HepG2 (cell line): ENCODE results near the gene NFKBIA. TPM values are rescaled to one million over a fixed set of nuclear protein-coding genes. Genes with fewer than 3 reads are reported as not detected.

Experiments used
- ARNT ChIP-seq: fragments of 450-650 bp; IDR thresholded peaks from 2 replicates; pipeline ENCODE4 v1.6.1; 2017
- KDM6A ChIP-seq: IDR thresholded peaks from 2 replicates; pipeline ENCODE4 v1.6.1; 2016; ENCODE audit warnings: low read depth
- MTF1 ChIP-seq: sonication (generic); formaldehyde crosslinking; IDR thresholded peaks from 2 replicates; pipeline ENCODE4 v1.5.0; 2020; ENCODE audit warnings: missing genetic modification reagents
- NFE2 ChIP-seq: sonication (generic); formaldehyde crosslinking; IDR thresholded peaks from 2 replicates; pipeline ENCODE4 v1.4.0; 2020; ENCODE audit warnings: missing genetic modification reagents
- PITX1 ChIP-seq: sonication (generic); formaldehyde crosslinking; IDR thresholded peaks from 2 replicates; pipeline ENCODE4 v1.5.1; 2020; ENCODE audit warnings: mild to moderate bottlenecking, missing genetic modification reagents
- RNF2 ChIP-seq: fragments of 450-650 bp; conservative IDR thresholded peaks from 2 replicates; pipeline ENCODE4 v1.6.1; 2016; ENCODE audit warnings: low read depth
- ZNF256 ChIP-seq: sonication (generic); formaldehyde crosslinking; conservative IDR thresholded peaks from 2 replicates; pipeline ENCODE4 v1.4.0; 2020; ENCODE audit warnings: missing genetic modification reagents
- ZNF605 ChIP-seq: sonication (generic); formaldehyde crosslinking; IDR thresholded peaks from 2 replicates; pipeline ENCODE4 v1.8.0; 2022; ENCODE audit warnings: mild to moderate bottlenecking, missing genetic modification reagents
- ZNF883 ChIP-seq: sonication (generic); formaldehyde crosslinking; IDR thresholded peaks from 2 replicates; pipeline ENCODE4 v1.5.1; 2020; ENCODE audit warnings: mild to moderate bottlenecking, missing genetic modification reagents; ENCODE audit errors: not compliant biosample characterization
- polyA plus RNA-seq, 8 experiments: library from polyadenylated mRNA; depleted of rRNA in 3 of 8; stranded (reverse) in 7 of 8; unstranded in 1 of 8; fragments of >200 nt; fragmentation: Illumina TruSeq in 4 of 8; extraction: Trizol in 4 of 8; gene quantifications; 2 replicates each; pipeline versions ENCODE4 v1.2.1 to v1.2.3, GENCODE V29; 2011 to 2016; ENCODE audit warnings: low read depth in 4 of 8, missing spikeins in 1 of 8, mixed read lengths in 1 of 8; ENCODE audit not compliant: insufficient read depth in 1 of 8
- total RNA-seq, 5 experiments: library from RNA; depleted of rRNA; stranded (reverse); fragments of >200 nt; fragmentation: Illumina TruSeq; extraction: Trizol; gene quantifications; 2 replicates each; pipeline ENCODE4 v1.2.3, GENCODE V29; 2016; ENCODE audit warnings: low read depth in 1 of 5
- TF ChIP-seq, protein P1 (sequence below): sonication (generic); formaldehyde crosslinking; IDR thresholded peaks from 2 replicates; pipeline ENCODE4 v1.5.0; 2020; ENCODE audit warnings: missing genetic modification reagents
- TF ChIP-seq, protein P2 (sequence below): IDR thresholded peaks from 2 replicates; pipeline ENCODE4 v1.6.1; 2016; ENCODE audit warnings: mild to moderate bottlenecking, missing biosample characterization, missing genetic modification reagents
- TF ChIP-seq, protein P3 (sequence below): sonication (generic); formaldehyde crosslinking; IDR thresholded peaks from 2 replicates; pipeline ENCODE4 v1.4.0; 2020; ENCODE audit warnings: missing genetic modification reagents
- TF ChIP-seq, protein P4 (sequence below): conservative IDR thresholded peaks from 2 replicates; pipeline ENCODE4 v1.6.1; 2018; ENCODE audit warnings: missing genetic modification reagents
- TF ChIP-seq, protein P5 (sequence below): sonication (generic); formaldehyde crosslinking; IDR thresholded peaks from 2 replicates; pipeline ENCODE4 v1.4.0; 2020; ENCODE audit warnings: low read depth, missing genetic modification reagents
- TF ChIP-seq, protein P6 (sequence below): sonication (generic); formaldehyde crosslinking; IDR thresholded peaks from 2 replicates; pipeline ENCODE4 v1.9.0; 2021; ENCODE audit warnings: missing genetic modification reagents, borderline replicate concordance

Gene NFKBIA
- total and polyA plus RNA-seq, 2 of the 13 experiments (the other 11 are each of a cell fraction or from before 2014, with no cell fraction given) = 197 to 319 TPM

DNA sequence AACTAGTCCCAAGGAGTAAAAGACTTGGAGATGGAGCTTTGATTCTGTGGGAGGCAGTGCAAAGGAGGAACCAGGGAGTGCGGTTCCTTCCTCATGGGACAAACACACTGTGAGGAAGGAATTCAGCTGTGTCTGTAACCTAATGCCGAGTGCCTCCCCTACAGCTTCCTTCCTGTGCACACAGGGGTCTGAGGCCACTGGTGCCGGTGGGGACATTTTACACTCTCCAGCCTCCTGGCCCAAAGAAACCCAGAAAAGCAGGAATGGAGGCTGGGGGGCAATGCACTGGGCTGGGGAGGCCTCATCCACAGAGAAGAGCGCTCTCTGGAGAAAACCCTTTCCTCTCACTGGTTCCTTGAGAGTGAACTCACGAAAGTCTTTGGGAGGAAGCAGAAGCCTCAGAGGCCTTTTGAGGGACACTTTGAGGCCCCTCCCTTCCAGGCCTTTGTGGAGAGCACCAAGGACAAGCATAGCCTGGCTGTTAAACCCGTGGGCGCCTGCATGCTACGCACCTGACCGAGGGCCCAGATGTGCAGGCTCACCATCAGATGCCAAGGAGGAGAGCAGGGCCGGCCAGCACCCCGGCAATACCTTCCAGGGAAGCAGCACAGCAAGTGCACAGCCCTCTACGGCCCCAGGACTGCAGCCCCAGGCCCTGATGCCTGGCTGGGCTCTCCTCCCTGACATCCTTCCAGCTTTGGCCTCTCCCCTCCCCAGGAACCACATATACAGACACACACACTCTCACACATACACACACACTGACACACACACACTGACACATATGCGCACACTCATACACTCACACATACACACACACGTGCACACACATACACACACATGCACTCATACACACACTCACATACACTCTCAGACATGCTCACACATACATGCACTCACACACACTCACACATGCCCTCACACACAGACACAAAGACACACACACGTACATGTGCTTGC, 52.0 kb downstream of the NFKBIA start (continued):
- TF ChIP-seq ZNF883 (CRISPR knock-in tag) = peak; percentile 20
- TF ChIP-seq, protein P1, sequence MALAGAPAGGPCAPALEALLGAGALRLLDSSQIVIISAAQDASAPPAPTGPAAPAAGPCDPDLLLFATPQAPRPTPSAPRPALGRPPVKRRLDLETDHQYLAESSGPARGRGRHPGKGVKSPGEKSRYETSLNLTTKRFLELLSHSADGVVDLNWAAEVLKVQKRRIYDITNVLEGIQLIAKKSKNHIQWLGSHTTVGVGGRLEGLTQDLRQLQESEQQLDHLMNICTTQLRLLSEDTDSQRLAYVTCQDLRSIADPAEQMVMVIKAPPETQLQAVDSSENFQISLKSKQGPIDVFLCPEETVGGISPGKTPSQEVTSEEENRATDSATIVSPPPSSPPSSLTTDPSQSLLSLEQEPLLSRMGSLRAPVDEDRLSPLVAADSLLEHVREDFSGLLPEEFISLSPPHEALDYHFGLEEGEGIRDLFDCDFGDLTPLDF (CRISPR knock-in tag) = no peak
- TF ChIP-seq RNF2 = no peak
- TF ChIP-seq, protein P2, sequence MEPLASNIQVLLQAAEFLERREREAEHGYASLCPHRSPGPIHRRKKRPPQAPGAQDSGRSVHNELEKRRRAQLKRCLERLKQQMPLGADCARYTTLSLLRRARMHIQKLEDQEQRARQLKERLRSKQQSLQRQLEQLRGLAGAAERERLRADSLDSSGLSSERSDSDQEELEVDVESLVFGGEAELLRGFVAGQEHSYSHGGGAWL (CRISPR knock-in tag) = no peak; the same call in 1 of the 2 replicates
- no peak for TF ChIP-seq ZNF256 (CRISPR knock-in tag)
- TF ChIP-seq, protein P3, sequence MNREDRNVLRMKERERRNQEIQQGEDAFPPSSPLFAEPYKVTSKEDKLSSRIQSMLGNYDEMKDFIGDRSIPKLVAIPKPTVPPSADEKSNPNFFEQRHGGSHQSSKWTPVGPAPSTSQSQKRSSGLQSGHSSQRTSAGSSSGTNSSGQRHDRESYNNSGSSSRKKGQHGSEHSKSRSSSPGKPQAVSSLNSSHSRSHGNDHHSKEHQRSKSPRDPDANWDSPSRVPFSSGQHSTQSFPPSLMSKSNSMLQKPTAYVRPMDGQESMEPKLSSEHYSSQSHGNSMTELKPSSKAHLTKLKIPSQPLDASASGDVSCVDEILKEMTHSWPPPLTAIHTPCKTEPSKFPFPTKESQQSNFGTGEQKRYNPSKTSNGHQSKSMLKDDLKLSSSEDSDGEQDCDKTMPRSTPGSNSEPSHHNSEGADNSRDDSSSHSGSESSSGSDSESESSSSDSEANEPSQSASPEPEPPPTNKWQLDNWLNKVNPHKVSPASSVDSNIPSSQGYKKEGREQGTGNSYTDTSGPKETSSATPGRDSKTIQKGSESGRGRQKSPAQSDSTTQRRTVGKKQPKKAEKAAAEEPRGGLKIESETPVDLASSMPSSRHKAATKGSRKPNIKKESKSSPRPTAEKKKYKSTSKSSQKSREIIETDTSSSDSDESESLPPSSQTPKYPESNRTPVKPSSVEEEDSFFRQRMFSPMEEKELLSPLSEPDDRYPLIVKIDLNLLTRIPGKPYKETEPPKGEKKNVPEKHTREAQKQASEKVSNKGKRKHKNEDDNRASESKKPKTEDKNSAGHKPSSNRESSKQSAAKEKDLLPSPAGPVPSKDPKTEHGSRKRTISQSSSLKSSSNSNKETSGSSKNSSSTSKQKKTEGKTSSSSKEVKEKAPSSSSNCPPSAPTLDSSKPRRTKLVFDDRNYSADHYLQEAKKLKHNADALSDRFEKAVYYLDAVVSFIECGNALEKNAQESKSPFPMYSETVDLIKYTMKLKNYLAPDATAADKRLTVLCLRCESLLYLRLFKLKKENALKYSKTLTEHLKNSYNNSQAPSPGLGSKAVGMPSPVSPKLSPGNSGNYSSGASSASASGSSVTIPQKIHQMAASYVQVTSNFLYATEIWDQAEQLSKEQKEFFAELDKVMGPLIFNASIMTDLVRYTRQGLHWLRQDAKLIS (CRISPR knock-in tag) = no peak
- TF ChIP-seq, protein P4, sequence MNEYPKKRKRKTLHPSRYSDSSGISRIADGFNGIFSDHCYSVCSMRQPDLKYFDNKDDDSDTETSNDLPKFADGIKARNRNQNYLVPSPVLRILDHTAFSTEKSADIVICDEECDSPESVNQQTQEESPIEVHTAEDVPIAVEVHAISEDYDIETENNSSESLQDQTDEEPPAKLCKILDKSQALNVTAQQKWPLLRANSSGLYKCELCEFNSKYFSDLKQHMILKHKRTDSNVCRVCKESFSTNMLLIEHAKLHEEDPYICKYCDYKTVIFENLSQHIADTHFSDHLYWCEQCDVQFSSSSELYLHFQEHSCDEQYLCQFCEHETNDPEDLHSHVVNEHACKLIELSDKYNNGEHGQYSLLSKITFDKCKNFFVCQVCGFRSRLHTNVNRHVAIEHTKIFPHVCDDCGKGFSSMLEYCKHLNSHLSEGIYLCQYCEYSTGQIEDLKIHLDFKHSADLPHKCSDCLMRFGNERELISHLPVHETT = no peak
- peak; percentile 92; the same call in 1 of the 2 replicates for TF ChIP-seq ARNT
- TF ChIP-seq MTF1 (CRISPR knock-in tag) = no peak
- TF ChIP-seq KDM6A = no peak
- TF ChIP-seq, protein P5, sequence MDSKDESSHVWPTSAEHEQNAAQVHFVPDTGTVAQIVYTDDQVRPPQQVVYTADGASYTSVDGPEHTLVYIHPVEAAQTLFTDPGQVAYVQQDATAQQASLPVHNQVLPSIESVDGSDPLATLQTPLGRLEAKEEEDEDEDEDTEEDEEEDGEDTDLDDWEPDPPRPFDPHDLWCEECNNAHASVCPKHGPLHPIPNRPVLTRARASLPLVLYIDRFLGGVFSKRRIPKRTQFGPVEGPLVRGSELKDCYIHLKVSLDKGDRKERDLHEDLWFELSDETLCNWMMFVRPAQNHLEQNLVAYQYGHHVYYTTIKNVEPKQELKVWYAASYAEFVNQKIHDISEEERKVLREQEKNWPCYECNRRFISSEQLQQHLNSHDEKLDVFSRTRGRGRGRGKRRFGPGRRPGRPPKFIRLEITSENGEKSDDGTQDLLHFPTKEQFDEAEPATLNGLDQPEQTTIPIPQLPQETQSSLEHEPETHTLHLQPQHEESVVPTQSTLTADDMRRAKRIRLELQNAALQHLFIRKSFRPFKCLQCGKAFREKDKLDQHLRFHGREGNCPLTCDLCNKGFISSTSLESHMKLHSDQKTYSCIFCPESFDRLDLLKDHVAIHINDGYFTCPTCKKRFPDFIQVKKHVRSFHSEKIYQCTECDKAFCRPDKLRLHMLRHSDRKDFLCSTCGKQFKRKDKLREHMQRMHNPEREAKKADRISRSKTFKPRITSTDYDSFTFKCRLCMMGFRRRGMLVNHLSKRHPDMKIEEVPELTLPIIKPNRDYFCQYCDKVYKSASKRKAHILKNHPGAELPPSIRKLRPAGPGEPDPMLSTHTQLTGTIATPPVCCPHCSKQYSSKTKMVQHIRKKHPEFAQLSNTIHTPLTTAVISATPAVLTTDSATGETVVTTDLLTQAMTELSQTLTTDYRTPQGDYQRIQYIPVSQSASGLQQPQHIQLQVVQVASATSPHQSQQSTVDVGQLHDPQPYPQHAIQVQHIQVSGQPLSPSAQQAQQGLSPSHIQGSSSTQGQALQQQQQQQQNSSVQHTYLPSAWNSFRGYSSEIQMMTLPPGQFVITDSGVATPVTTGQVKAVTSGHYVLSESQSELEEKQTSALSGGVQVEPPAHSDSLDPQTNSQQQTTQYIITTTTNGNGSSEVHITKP (CRISPR knock-in tag) = no peak
- TF ChIP-seq, protein P6, sequence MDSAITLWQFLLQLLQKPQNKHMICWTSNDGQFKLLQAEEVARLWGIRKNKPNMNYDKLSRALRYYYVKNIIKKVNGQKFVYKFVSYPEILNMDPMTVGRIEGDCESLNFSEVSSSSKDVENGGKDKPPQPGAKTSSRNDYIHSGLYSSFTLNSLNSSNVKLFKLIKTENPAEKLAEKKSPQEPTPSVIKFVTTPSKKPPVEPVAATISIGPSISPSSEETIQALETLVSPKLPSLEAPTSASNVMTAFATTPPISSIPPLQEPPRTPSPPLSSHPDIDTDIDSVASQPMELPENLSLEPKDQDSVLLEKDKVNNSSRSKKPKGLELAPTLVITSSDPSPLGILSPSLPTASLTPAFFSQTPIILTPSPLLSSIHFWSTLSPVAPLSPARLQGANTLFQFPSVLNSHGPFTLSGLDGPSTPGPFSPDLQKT (CRISPR knock-in tag) = no peak
- TF ChIP-seq ZNF605 (CRISPR knock-in tag) = 0 out of 2 replicates have a peak, but pooled peaks have one; percentile 33
- no peak for TF ChIP-seq PITX1 (CRISPR knock-in tag)
- no peak for TF ChIP-seq NFE2
